GM10248 (cell line): ENCODE measurements around the gene WHAMM.

ENCODE experiments used
- CTCF ChIA-PET: fragments of 300-600 bp; sonication (Branson Sonifier 250); formaldehyde crosslinking; extraction: SDS; loops from one replicate; lab custom pipeline; 2021; ENCODE audit warnings: antibody characterized with exemption; lab: Yijun Ruan, JAX
- POLR2A ChIA-PET: fragments of 350-650 bp; sonication (Branson Sonifier 250); formaldehyde crosslinking; extraction: SDS; loops from one replicate; lab custom pipeline; 2020; ENCODE audit warnings: antibody characterized with exemption; lab: Yijun Ruan, JAX
- DNase-seq: peaks from one replicate; pipeline ENCODE4 v3.0.0; 2012; ENCODE audit errors: extremely low spot score
- CTCF ChIP-seq: IDR thresholded peaks from 2 replicates; pipeline ENCODE4 v1.5.1; 2012; ENCODE audit warnings: mild to moderate bottlenecking, low read depth; ENCODE audit errors: extremely low read depth, missing control alignments, control extremely low read depth

The WHAMM gene

GRCh38 chr15:82768414-82769054 lies 40.9 kb upstream of the WHAMM start:
- no peak for DNase-seq
- TF ChIP-seq CTCF = no peak
- CTCF ChIA-PET = interaction anchor here (1.0 kb wide), 1 partner anchor 14 kb away, joined by 4 read pairs; no protein-coding TSS in a partner anchor
- POLR2A ChIA-PET = no interaction called here

- ChIA-PET POLR2A (no interaction called here), CTCF (interaction anchor here (1.3 to 1.6 kb wide), 2 partner anchors 9 to 22 kb away, joined by 3 read pairs; no protein-coding TSS in a partner anchor)
- no peak for DNase-seq
- no peak for TF ChIP-seq CTCF
Measured at GRCh38 chr15:82771789-82772607, 37.4 kb upstream of the WHAMM start.

GRCh38 chr15:82774496-82774895 lies 34.9 kb upstream of the WHAMM start:
- ChIA-PET CTCF (no interaction called here), POLR2A (interaction anchor here (0.7 kb wide), 1 partner anchor 24 kb away, joined by 3 read pairs; no protein-coding TSS in a partner anchor)
- TF ChIP-seq CTCF = no peak
- DNase-seq = no peak

GRCh38 chr15:82778755-82779154 lies 30.7 kb upstream of the WHAMM start:
- CTCF ChIA-PET = no interaction called here
- TF ChIP-seq CTCF = no peak
- no peak for DNase-seq
- POLR2A ChIA-PET = no interaction called here

GRCh38 chr15:82781349-82781748 lies 28.1 kb upstream of the WHAMM start:
- TF ChIP-seq CTCF = no peak
- POLR2A ChIA-PET = no interaction called here
- no peak for DNase-seq
- CTCF ChIA-PET = interaction anchor here (1.0 to 1.2 kb wide), 2 partner anchors 10 kb away, joined by 3 read pairs; no protein-coding TSS in a partner anchor

GRCh38 chr15:82788496-82788895 lies 20.9 kb upstream of the WHAMM start:
- CTCF ChIA-PET = no interaction called here
- no peak for DNase-seq
- POLR2A ChIA-PET = no interaction called here
- TF ChIP-seq CTCF = no peak
